ENCODE measurements around the gene SPATA33. TPM values are rescaled to one million over a fixed set of nuclear protein-coding genes. Genes with fewer than 3 reads are reported as not detected.

SPATA33 gene
- polyA plus RNA-seq, 1 experiment, result 2.6 TPM

GRCh38 chr16:89638455-89638854, 19.2 kb upstream of the SPATA33 start:
- DNase-seq (ENCODE audit: low read depth), result no peak
- H3K4me3 ChIP-seq (ENCODE audit: low read depth, low read length), result no peak overlapping the region
- TF ChIP-seq CTCF (IDR thresholded peaks at IDR 0.05; ENCODE audit: insufficient read depth, low read depth, low read length), result no peak
- no peaks in the 10 kb centered on the region for H3K36me3 ChIP-seq (ENCODE audit: control insufficient read depth, insufficient read depth, low read length)
- ChIA-PET POLR2A (no interaction called here), CTCF (no interaction called here)
- no peaks in the 10 kb centered on the region; the same call in 1 of the 2 replicates for H3K27me3 ChIP-seq (ENCODE audit: control insufficient read depth, insufficient read depth, low read length)

- Histone ChIP-seq H3K4me3 (ENCODE audit: low read depth, low read length) (no peak overlapping the region), H3K27me3 (ENCODE audit: control insufficient read depth, insufficient read depth, low read length) (no peaks in the 10 kb centered on the region; the same call in 1 of the 2 replicates), H3K36me3 (ENCODE audit: control insufficient read depth, insufficient read depth, low read length) (no peaks in the 10 kb centered on the region)
- TF ChIP-seq CTCF (IDR thresholded peaks at IDR 0.05; ENCODE audit: insufficient read depth, low read depth, low read length), result no peak
- CTCF ChIA-PET, result interaction anchor here (2.2 to 4.5 kb wide), 3 partner anchors 24 to 63 kb away, joined by 5 to 35 read pairs (median 35); partner anchors contain the start of genes CPNE7 and DPEP1
- no peak for DNase-seq (ENCODE audit: low read depth)
- POLR2A ChIA-PET, result no interaction called here
Observed at GRCh38 chr16:89639385-89639784, 18.3 kb upstream of the SPATA33 start.

GRCh38 chr16:89641458-89642119, 16.0 kb upstream of the SPATA33 start:
- ChIA-PET POLR2A (no interaction called here), CTCF (interaction anchor here (0.6 to 4.5 kb wide), 21 partner anchors 9 to 219 kb away, joined by 3 to 35 read pairs (median 4); partner anchors contain the start of genes CHMP1A, CPNE7, DPEP1 and SPATA33)
- no peak overlapping the region for H3K4me3 ChIP-seq (ENCODE audit: low read depth, low read length)

GRCh38 chr16:89642574-89642973, 15.1 kb upstream of the SPATA33 start:
- no peak for TF ChIP-seq CTCF (IDR thresholded peaks at IDR 0.05; ENCODE audit: insufficient read depth, low read depth, low read length)
- Histone ChIP-seq H3K27me3 (ENCODE audit: control insufficient read depth, insufficient read depth, low read length) (no peaks in the 10 kb centered on the region), H3K36me3 (ENCODE audit: control insufficient read depth, insufficient read depth, low read length) (peaks cover 13% of the 10 kb centered on the region), H3K4me3 (ENCODE audit: low read depth, low read length) (no peak overlapping the region)
- CTCF ChIA-PET, result interaction anchor here (1.1 to 4.5 kb wide), 8 partner anchors 10 to 132 kb away, joined by 3 to 35 read pairs (median 9); partner anchors contain the start of genes CHMP1A, CPNE7, DPEP1 and SPATA33
- POLR2A ChIA-PET, result no interaction called here
- DNase-seq (ENCODE audit: low read depth), result no peak

More at GRCh38 chr16:89641458-89642119, 16.0 kb upstream of the SPATA33 start:
- no peak for TF ChIP-seq CTCF (IDR thresholded peaks at IDR 0.05; ENCODE audit: insufficient read depth, low read depth, low read length)
- DNase-seq (ENCODE audit: low read depth), result no peak
- peaks cover 8% of the 10 kb centered on the region for H3K36me3 ChIP-seq (ENCODE audit: control insufficient read depth, insufficient read depth, low read length)
- no peaks in the 10 kb centered on the region for H3K27me3 ChIP-seq (ENCODE audit: control insufficient read depth, insufficient read depth, low read length)

- POLR2A ChIA-PET, result no interaction called here
- H3K27me3 ChIP-seq (ENCODE audit: control insufficient read depth, insufficient read depth, low read length), result no peaks in the 10 kb centered on the region
- peaks cover 15% of the 10 kb centered on the region for H3K36me3 ChIP-seq (ENCODE audit: control insufficient read depth, insufficient read depth, low read length)
- no peak for DNase-seq (ENCODE audit: low read depth)
- no peak overlapping the region for H3K4me3 ChIP-seq (ENCODE audit: low read depth, low read length)
- no peak for TF ChIP-seq CTCF (IDR thresholded peaks at IDR 0.05; ENCODE audit: insufficient read depth, low read depth, low read length)
- CTCF ChIA-PET, result interaction anchor here (0.8 to 4.5 kb wide), 5 partner anchors 12 to 70 kb away, joined by 3 to 35 read pairs (median 6); partner anchors contain the start of gene CPNE7
Observed at GRCh38 chr16:89643769-89644300, 13.8 kb upstream of the SPATA33 start.
